ENCODE results near the gene MITF. TPM values are rescaled to one million over a fixed set of nuclear protein-coding genes. Genes with fewer than 3 reads are reported as not detected.

Gene MITF
- polyA plus RNA-seq, 1 experiment = 30.9 TPM

DNA sequence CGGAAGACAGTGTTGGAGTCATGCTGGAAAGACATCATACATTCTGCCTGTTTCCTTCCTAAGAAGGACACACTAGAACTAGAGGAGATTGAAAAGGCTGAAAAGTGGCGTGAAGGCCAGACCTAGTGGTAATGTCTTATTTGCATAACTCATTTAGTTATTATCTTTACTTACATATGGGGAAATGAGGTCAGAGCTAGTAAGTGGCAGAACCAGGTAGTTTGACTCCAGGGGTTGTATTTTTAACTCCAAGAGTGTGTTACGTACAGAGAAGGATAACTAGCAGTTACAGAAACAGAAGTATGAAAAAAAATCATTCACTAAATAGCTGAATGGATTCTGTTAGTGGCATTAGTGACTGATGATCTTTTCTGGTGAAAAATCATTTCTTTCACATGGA, 108.0 kb downstream of the MITF start:
- TF ChIP-seq, protein P1, sequence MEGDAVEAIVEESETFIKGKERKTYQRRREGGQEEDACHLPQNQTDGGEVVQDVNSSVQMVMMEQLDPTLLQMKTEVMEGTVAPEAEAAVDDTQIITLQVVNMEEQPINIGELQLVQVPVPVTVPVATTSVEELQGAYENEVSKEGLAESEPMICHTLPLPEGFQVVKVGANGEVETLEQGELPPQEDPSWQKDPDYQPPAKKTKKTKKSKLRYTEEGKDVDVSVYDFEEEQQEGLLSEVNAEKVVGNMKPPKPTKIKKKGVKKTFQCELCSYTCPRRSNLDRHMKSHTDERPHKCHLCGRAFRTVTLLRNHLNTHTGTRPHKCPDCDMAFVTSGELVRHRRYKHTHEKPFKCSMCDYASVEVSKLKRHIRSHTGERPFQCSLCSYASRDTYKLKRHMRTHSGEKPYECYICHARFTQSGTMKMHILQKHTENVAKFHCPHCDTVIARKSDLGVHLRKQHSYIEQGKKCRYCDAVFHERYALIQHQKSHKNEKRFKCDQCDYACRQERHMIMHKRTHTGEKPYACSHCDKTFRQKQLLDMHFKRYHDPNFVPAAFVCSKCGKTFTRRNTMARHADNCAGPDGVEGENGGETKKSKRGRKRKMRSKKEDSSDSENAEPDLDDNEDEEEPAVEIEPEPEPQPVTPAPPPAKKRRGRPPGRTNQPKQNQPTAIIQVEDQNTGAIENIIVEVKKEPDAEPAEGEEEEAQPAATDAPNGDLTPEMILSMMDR (IDR thresholded peaks at IDR 0.05; ENCODE audit: insufficient read depth, low read depth, low read length) = no peak
- no peak for DNase-seq (ENCODE audit: low read depth)
- no peaks in the 10 kb centered on the region; the same call in 1 of the 2 replicates for H3K36me3 ChIP-seq (ENCODE audit: control insufficient read depth, insufficient read depth, low read length)
- no peaks in the 10 kb centered on the region for H3K27me3 ChIP-seq (ENCODE audit: control insufficient read depth, insufficient read depth, low read length)
- no peak overlapping the region for H3K4me3 ChIP-seq (ENCODE audit: low read depth, low read length)
- POLR2A ChIA-PET = interaction anchor here (0.6 kb wide), 1 partner anchor 13 kb away, joined by 3 read pairs; no protein-coding TSS in a partner anchor
- CTCF ChIA-PET = interaction anchor here (1.1 to 1.6 kb wide), 2 partner anchors 19 to 137 kb away, joined by 4 read pairs; no protein-coding TSS in a partner anchor

DNA sequence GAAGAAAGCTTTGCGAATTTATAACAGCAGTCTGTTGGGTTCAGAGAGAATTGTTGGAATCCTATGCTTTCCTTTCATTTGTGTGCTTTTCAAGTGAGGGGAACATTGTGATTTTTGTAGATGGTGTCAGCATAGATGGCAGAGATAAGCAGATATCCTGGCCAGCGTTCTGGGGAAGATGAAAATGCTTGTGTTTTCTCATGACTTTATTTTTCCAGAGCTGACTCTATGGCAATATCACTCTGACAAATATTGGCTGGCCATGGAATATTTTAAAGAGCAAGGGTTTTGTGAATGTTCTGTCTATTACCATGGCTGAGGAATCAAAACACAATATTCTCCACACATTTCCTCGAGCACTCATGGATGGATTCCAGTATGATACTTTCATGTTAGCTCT, 108.8 kb downstream of the MITF start:
- no peaks in the 10 kb centered on the region; the same call in 1 of the 2 replicates for H3K36me3 ChIP-seq (ENCODE audit: control insufficient read depth, insufficient read depth, low read length)
- ChIA-PET POLR2A (interaction anchor here (0.7 kb wide), 1 partner anchor 85 kb away, joined by 3 read pairs; no protein-coding TSS in a partner anchor), CTCF (interaction anchor here (1.1 to 1.6 kb wide), 2 partner anchors 18 to 138 kb away, joined by 4 read pairs; no protein-coding TSS in a partner anchor)
- H3K4me3 ChIP-seq (ENCODE audit: low read depth, low read length) = no peak overlapping the region
- peak; percentile 50 for DNase-seq (ENCODE audit: low read depth)
- no peaks in the 10 kb centered on the region for H3K27me3 ChIP-seq (ENCODE audit: control insufficient read depth, insufficient read depth, low read length)
- TF ChIP-seq, protein P1 (IDR thresholded peaks at IDR 0.05; ENCODE audit: insufficient read depth, low read depth, low read length) = no peak

- no peaks in the 10 kb centered on the region for H3K27me3 ChIP-seq (ENCODE audit: control insufficient read depth, insufficient read depth, low read length)
- H3K36me3 ChIP-seq (ENCODE audit: control insufficient read depth, insufficient read depth, low read length) = no peaks in the 10 kb centered on the region
- TF ChIP-seq, protein P1 (IDR thresholded peaks at IDR 0.05; ENCODE audit: insufficient read depth, low read depth, low read length) = no peak
- no peak for DNase-seq (ENCODE audit: low read depth)
- ChIA-PET CTCF (interaction anchor here (1.4 to 2.2 kb wide), 2 partner anchors 9 to 15 kb away, joined by 5 read pairs; no protein-coding TSS in a partner anchor), POLR2A (no interaction called here)
- no peak overlapping the region for H3K4me3 ChIP-seq (ENCODE audit: low read depth, low read length)
These were observed 111.6 kb downstream of the MITF start for GRCh38 chr3:69850849-69851248.

DNA sequence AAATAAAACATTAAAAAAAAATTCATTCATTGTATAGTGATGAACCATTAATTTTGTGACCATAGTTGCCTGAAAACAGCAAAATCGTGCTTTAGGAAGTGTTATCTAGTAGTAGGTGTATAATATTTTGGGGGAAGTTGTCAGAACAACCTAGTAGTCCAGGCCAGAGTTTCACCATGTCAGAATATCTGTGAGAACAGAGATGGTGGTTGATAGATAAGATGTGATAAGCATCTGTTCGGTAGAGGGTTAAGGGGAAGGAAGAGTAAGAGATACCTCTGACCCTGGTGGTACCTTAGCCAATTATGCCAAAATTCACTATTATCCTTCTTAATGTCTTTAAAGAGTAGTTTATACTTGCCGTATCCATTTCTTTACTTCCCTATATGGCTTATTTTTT, 113.8 kb downstream of the MITF start:
- ChIA-PET POLR2A (no interaction called here), CTCF (no interaction called here)
- H3K36me3 ChIP-seq (ENCODE audit: control insufficient read depth, insufficient read depth, low read length) = no peaks in the 10 kb centered on the region
- TF ChIP-seq, protein P1 (IDR thresholded peaks at IDR 0.05; ENCODE audit: insufficient read depth, low read depth, low read length) = no peak
- H3K4me3 ChIP-seq (ENCODE audit: low read depth, low read length) = no peak overlapping the region
- H3K27me3 ChIP-seq (ENCODE audit: control insufficient read depth, insufficient read depth, low read length) = no peaks in the 10 kb centered on the region
- no peak for DNase-seq (ENCODE audit: low read depth)

- H3K27me3 ChIP-seq (ENCODE audit: control insufficient read depth, insufficient read depth, low read length) = no peaks in the 10 kb centered on the region
- ChIA-PET CTCF (interaction anchor here (0.6 to 1.8 kb wide), 14 partner anchors 8 to 415 kb away, joined by 3 to 13 read pairs (median 4); partner anchors contain the start of gene MITF), POLR2A (no interaction called here)
- H3K4me3 ChIP-seq (ENCODE audit: low read depth, low read length) = no peak overlapping the region
- no peaks in the 10 kb centered on the region for H3K36me3 ChIP-seq (ENCODE audit: control insufficient read depth, insufficient read depth, low read length)
- no peak for DNase-seq (ENCODE audit: low read depth)
- TF ChIP-seq, protein P1 (IDR thresholded peaks at IDR 0.05; ENCODE audit: insufficient read depth, low read depth, low read length) = peak; percentile 57
These were observed 116.3 kb downstream of the MITF start for GRCh38 chr3:69855436-69856162.
